Measurements from ENCODE around the gene PRKAG2.

DNA sequence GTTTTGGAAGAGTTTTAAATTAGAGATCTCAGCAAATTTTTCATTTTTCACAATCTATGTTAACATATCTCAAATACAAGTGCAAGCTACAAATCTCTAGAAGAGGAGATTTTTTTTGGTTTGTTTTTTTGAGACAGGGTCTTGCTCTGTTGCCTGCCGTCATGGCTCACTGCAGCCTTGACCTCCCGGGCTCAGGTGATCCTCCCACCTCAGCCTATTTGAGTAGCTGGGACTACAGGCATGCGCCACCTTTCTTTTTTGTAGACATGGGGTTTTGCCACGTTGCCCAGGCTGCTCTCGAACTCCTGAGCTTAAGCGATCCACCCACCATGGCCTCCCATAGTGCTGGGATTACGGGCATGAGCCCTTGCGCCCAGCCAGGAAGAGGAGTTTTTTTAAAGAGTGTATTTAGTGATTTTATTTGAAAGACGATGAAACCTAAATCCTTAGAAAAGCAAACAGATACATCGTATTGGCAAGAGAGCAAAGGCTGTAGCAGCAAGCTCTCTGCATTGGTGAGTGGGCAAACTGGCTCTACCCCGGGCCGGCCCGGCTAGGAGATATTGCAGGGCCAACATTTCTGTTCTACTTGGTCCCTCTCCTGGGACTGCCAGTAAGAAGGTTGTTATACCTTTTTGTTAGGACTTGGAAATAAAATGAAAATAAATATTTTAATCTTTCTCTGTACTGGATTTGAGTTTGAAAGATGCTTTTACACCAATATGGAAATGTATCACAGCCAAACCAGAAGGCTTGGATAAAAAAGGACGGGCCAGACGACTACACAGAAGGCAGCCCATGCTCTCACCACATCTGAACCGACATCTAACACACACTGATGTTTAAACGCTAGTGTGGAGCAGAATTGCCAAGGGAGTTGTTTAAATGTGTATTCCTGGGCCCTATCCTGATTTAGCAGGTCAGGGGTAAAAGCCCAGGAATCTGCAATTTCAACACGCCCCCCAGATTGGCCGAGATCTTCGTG is 307.7 kb downstream of the PRKAG2 start:
- TF ChIP-seq, protein P1, sequence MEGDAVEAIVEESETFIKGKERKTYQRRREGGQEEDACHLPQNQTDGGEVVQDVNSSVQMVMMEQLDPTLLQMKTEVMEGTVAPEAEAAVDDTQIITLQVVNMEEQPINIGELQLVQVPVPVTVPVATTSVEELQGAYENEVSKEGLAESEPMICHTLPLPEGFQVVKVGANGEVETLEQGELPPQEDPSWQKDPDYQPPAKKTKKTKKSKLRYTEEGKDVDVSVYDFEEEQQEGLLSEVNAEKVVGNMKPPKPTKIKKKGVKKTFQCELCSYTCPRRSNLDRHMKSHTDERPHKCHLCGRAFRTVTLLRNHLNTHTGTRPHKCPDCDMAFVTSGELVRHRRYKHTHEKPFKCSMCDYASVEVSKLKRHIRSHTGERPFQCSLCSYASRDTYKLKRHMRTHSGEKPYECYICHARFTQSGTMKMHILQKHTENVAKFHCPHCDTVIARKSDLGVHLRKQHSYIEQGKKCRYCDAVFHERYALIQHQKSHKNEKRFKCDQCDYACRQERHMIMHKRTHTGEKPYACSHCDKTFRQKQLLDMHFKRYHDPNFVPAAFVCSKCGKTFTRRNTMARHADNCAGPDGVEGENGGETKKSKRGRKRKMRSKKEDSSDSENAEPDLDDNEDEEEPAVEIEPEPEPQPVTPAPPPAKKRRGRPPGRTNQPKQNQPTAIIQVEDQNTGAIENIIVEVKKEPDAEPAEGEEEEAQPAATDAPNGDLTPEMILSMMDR (IDR thresholded peaks at IDR 0.05; ENCODE audit: low read depth, low read length) = no peak
- TF ChIP-seq EZH2phosphoT487 (IDR thresholded peaks at IDR 0.05; ENCODE audit: low read depth) = no peak
